Measurements from ENCODE around the gene EIF5.

Gene EIF5

GRCh38 chr14:103319422-103319821 is 14.6 kb upstream of the EIF5 start:
- no peak for DNase-seq (ENCODE audit: extremely low read depth, low read depth)
- no peak for TF ChIP-seq CTCF (IDR thresholded peaks at IDR 0.05; ENCODE audit: low read depth, low read length, missing control alignments)
- no peak overlapping the region for H3K4me3 ChIP-seq (replicated peaks; ENCODE audit: low read depth, low read length)

- no peak for TF ChIP-seq CTCF (IDR thresholded peaks at IDR 0.05; ENCODE audit: low read depth, low read length, missing control alignments)
- no peak overlapping the region for H3K4me3 ChIP-seq (replicated peaks; ENCODE audit: low read depth, low read length)
- no peak for DNase-seq (ENCODE audit: extremely low read depth, low read depth)
These were observed 8.0 kb upstream of the EIF5 start for GRCh38 chr14:103326078-103326477.

- no peak for DNase-seq (ENCODE audit: extremely low read depth, low read depth)
- TF ChIP-seq CTCF (IDR thresholded peaks at IDR 0.05; ENCODE audit: low read depth, low read length, missing control alignments) = no peak
These were observed 5.1 kb upstream of the EIF5 start for GRCh38 chr14:103328941-103329340.

GRCh38 chr14:103329401-103330347 is 4.4 kb upstream of the EIF5 start:
- DNase-seq (ENCODE audit: extremely low read depth, low read depth) = no peak
- H3K4me3 ChIP-seq (replicated peaks; ENCODE audit: low read depth, low read length) = no peak overlapping the region

More at GRCh38 chr14:103328941-103329340, 5.1 kb upstream of the EIF5 start:
- H3K4me3 ChIP-seq (replicated peaks; ENCODE audit: low read depth, low read length) = no peak overlapping the region

GRCh38 chr14:103330536-103330935 is 3.5 kb upstream of the EIF5 start:
- no peak for DNase-seq (ENCODE audit: extremely low read depth, low read depth)
- no peak for TF ChIP-seq CTCF (IDR thresholded peaks at IDR 0.05; ENCODE audit: low read depth, low read length, missing control alignments)
- H3K4me3 ChIP-seq (replicated peaks; ENCODE audit: low read depth, low read length) = no peak overlapping the region

More at GRCh38 chr14:103329401-103330347, 4.4 kb upstream of the EIF5 start:
- TF ChIP-seq CTCF (IDR thresholded peaks at IDR 0.05; ENCODE audit: low read depth, low read length, missing control alignments) = no peak

GRCh38 chr14:103332143-103332919 is 1.7 kb upstream of the EIF5 start:
- no peak for TF ChIP-seq CTCF (IDR thresholded peaks at IDR 0.05; ENCODE audit: low read depth, low read length, missing control alignments)
- H3K4me3 ChIP-seq (replicated peaks; ENCODE audit: low read depth, low read length) = peak overlapping the region; percentile 77
- DNase-seq (ENCODE audit: extremely low read depth, low read depth) = no peak
